Measurements from ENCODE around the gene ZNF525.
A peak's percentile ranks its signal among the peaks of the same experiment; 100 is the strongest.
"Not testable (repeated sequence)": the region's sequence is repeated elsewhere in the genome, so short reads cannot be mapped to it uniquely, and the experiment has no call there.

The ZNF525 gene

DNA sequence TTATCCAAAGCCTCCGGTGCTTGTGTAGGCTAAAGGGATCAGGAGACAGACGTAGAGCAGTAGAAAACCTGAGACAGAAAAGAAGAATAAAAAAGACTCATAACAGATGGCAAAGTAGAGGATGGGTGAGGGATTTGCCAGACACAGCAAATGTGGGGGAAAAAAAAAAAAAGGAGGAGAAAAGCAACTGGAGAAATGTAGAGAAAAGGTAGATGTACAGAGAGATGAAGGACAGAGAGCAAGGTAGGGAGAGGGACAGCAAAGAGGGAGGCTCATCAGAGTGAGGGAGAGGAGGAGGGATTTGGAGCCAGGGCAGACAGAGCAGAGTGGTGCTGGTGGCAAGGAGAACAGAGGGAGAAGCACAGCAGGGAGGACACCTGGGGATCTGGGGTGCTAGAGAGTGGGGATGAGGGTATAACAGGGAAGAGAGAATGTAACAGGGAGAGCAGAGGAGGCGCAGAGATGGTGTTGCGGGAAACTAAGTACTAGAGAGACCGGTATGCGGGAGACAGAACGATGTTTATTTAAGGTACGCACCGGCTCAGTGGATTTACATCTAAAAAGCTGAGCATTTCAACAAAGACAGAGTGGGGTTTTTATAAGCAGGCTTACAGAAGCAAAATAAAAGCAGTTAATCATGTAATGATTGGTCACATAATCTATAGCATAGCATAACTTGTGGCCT, 30.5 kb downstream of the ZNF525 start:
- peak; percentile 3 for DNase-seq

DNA sequence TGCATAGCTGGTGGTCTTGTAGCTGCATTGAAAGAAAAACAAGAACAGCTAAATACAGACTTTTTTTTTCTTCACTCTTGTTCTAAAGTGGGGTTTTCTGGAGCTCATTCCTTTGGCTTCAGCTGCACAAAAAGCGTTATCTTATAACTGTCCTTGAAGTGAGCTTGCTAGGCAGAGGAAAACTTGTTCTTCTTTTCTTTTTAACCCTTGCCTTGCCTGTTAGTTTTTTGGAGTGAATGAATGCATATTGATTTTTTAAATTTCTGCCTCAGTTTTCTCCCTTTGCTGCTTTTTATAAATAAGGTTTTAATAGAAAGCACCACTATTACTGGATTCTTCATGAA, 31.0 kb downstream of the ZNF525 start:
- DNase-seq = no peak

GRCh38 chr19:53397918-53398317, 32.4 kb downstream of the ZNF525 start:
- DNase-seq = not testable (repeated sequence)

DNA sequence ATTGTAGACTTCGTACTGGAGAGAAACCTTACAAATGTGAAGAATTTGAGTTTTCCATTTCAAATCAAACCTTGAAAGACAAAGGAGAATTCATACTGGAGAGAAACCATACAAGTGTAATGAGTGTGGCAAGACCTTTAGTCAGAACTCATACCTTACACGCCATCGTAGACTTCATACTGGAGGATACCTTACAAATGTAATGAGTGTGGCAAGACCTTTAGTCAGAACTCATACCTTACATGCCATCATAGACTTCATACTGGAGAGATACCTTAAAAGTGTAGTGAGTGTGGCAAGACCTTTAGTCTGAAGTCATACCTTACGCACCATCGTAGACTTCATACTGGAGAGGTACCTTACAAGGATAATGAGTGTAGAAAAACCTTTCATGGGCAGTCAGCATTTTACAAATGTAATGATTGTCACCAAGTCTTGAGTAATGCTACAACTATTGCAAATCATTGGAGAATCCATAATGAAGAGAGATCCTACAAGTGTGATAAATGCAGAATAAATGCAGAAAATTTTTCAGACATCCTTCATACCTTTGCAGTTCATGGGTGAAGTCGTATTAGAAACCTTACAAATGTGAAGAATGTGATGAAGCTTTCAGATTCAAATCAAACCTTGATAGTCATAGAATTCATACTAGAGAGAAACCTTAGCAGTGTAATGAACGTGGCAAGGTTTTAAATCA, 44.1 kb downstream of the ZNF525 start:
- DNase-seq = no peak

DNA sequence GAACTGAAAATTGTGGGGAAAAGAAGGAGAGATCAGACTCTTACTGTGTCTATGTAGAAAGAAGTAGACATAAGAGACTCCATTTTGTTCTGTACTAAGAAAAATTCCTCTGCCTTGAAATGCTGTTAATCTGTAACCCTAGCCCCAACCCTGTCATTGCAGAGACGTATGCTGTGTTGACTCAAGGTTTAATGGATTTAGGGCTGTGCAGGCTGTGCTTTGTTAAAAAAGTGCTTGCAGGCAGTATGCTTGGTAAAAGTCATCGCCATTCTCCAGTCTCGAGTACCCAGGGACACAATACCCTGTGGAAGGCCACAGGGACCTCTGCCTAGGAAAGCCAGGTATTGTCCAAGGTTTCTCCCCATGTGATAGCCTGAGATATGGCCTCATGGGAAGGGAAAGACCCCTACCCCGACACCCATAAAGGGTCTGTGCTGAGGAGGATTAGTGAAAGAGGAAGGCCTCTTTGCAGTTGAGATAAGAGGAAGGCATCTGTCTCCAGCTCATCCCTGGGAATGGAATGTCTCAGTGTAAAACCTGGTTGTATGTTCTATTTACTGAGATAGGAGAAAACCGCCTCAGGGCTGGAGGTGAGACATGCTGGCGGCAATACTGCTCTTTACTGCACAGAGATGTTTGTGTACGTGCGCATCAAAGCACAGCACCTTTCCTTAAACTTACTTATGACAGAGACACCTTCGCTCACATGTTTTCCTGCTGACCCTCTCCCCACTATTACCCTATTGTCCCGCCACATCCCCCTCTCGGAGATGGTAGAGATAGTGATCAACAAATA, 55.2 kb downstream of the ZNF525 start:
- not testable (repeated sequence) for DNase-seq

DNA sequence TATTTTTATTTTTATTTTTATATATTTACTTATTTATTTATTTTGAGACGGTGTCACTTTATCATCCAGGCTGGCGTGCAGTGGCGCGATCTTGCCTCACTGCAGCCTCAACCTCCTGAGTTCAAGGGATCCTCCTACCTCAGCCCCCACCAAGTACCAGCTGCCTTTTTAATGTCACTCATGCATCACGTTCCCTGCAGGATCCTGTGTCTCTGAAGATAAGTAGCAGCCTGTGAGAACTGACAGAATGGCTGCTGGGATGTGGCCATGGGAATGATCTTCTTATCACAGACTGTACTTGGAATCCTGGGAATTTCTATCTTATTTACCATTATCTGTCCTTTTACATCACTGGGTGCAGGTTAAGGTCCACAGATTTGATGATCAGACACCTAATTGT, 57.0 kb downstream of the ZNF525 start:
- no peak for DNase-seq

GRCh38 chr19:53423074-53423473, 57.6 kb downstream of the ZNF525 start:
- DNase-seq = not testable (repeated sequence)

DNA sequence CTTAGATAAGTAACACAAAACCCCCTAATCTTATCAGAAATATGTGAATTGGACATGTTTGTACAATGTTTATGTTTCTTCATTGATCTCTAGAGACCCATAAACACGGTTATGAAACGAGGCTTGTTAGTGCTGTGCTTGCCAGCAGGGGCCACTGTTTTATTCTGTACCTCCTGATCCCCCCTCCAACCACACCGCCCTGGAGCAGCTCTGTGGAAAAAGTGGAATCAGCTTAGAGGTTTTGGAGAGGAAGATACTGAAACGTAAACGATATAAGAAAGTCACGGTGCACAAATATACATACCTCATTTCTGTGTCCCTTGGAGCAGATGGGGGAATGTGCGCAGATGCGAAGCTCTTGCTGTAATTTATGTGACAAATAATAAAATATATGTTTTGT, 58.2 kb downstream of the ZNF525 start:
- peak; percentile 20 for DNase-seq

DNA sequence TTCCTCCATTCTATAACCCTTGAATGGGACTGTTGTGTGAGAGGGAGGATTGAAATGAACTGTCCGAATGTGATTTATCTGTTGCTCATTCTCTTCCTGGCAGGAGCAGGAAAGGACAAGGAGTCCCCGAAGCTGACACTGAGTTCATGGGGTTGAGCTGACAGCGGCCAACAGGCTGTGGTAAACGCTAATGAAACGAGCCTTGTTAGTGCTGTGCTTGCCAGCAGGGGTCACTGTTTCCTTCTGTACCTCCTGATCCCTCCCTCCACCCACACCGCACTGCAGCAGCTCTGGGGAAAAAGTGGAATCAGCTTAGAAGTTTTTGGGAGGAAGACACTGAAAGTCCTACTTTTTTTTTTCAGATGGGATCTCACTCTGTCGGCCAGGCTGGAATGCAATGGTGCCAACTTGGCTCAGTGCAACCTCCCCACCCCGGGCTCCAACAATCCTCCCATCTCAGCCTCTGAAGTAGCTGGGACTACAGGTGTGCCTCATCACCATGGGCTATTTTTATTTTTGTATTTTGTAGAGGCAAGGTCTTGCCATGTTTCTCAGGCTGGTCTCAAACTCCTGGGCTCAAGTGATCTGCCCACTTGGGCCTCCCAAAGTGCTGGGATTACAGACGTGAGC, 59.6 kb downstream of the ZNF525 start:
- no peak for DNase-seq

- DNase-seq = peak; percentile 93
Measured at GRCh38 chr19:53431399-53432087, 66.0 kb downstream of the ZNF525 start, which contains the start of gene ZNF761. Gene ZNF761 (plus strand): TSS chr19:53431984. CDS start chr19:53447269, 15,285 bp downstream.

- DNase-seq = no peak
Measured at GRCh38 chr19:53432088-53432661, 66.7 kb downstream of the ZNF525 start.

Data from DMS79 treated with DMSO at 0.1 percent for 48 hours (cell line).